Panc1 (cell line): ENCODE results near the gene PCGF3. TPM values are rescaled to one million over a fixed set of nuclear protein-coding genes. Genes with fewer than 3 reads are reported as not detected.
"Not testable (repeated sequence)": the region's sequence is repeated elsewhere in the genome, so short reads cannot be mapped to it uniquely, and the experiment has no call there.

Experiments used
- ATAC-seq: fragments of 200-7000 bp; cut with Tn5 transposase; 2 replicates; pipeline ENCODE4 v1.9.1; 2020; ENCODE audit warnings: mild to moderate bottlenecking, moderate library complexity
- BruUV-seq: library from RNA; stranded (reverse); fragments of 400-500 nt; replicated peaks from 2 replicates; lab custom pipeline; 2021; lab: Mats Ljungman, UMichigan
- CTCF ChIA-PET: fragments of 300-600 bp; sonication (Branson Sonifier 250); formaldehyde crosslinking; loops from one replicate; lab custom pipeline; 2022; ENCODE audit warnings: antibody characterized with exemption; lab: Charles Lee
- POLR2A ChIA-PET: fragments of 300-600 bp; sonication (Branson Sonifier 250); formaldehyde crosslinking; loops from one replicate; lab custom pipeline; 2022; ENCODE audit warnings: antibody characterized with exemption; lab: Charles Lee
- DNase-seq: peaks from one replicate; pipeline ENCODE4 v3.0.0-alpha.2; 2010; ENCODE audit warnings: low read depth, low spot score
- H3K27ac ChIP-seq: 2 replicates; pipeline ENCODE4 v1.5.1; 2011; ENCODE audit warnings: mild to moderate bottlenecking, low read length, inconsistent platforms
- H3K27me3 ChIP-seq: fragments of 200-500 bp; sonication (Bioruptor generic); 2 replicates; pipeline ENCODE4 v1.6.0; 2014; ENCODE audit warnings: low read length, inconsistent platforms; ENCODE audit not compliant: control insufficient read depth, insufficient read depth
- H3K36me3 ChIP-seq: fragments of 200-500 bp; sonication (Bioruptor generic); 2 replicates; pipeline ENCODE4 v1.5.1; 2014; ENCODE audit warnings: inconsistent platforms, mild to moderate bottlenecking, low read length, moderate library complexity; ENCODE audit not compliant: control insufficient read depth, insufficient read depth
- H3K4me1 ChIP-seq: 2 replicates; pipeline ENCODE4 v1.5.1; 2011; ENCODE audit warnings: inconsistent platforms, mild to moderate bottlenecking, low read length, moderate library complexity; ENCODE audit not compliant: control insufficient read depth, insufficient read depth
- H3K4me3 ChIP-seq, 2 experiments: 2 replicates each; pipeline ENCODE4 v1.5.1; 2011 to 2012; ENCODE audit warnings: low read depth in 2 of 2, low read length in 2 of 2, mild to moderate bottlenecking in 2 of 2, inconsistent platforms in 1 of 2, moderate library complexity in 1 of 2
- H3K9me3 ChIP-seq: fragments of 200-500 bp; sonication (Bioruptor generic); 2 replicates; pipeline ENCODE4 v1.5.1; 2014; ENCODE audit warnings: low read depth, mild to moderate bottlenecking, inconsistent platforms, low read length, moderate library complexity; ENCODE audit not compliant: control insufficient read depth, insufficient read depth
- POLR2AphosphoS5 ChIP-seq: IDR thresholded peaks from 2 replicates; pipeline ENCODE4 v1.6.1; 2012; ENCODE audit warnings: mild to moderate bottlenecking, low read depth, low read length, moderate library complexity
- SIN3A ChIP-seq: IDR thresholded peaks from 2 replicates; pipeline ENCODE4 v1.6.1; 2012; ENCODE audit warnings: low read depth, mild to moderate bottlenecking, low read length, moderate library complexity, borderline replicate concordance; ENCODE audit not compliant: insufficient read depth
- TCF7L2 ChIP-seq: IDR thresholded peaks from 2 replicates; pipeline ENCODE4 v1.6.1; 2011; ENCODE audit warnings: mild to moderate bottlenecking, low read depth, low read length, inconsistent platforms
- in situ Hi-C: cut with HindIII; loops from 2 replicates; pipeline ENCODE4 v1.10.0; 2016; ENCODE audit warnings: low sequenced_read_pairs, low pct_unique_long_range_greater_than_20kb
- intact Hi-C: fragments of 100-400 bp; cut with micrococcal nuclease; formaldehyde crosslinking; loops from one replicate; pipeline ENCODE4 v1.10.0; 2022; ENCODE audit not compliant: unreplicated experiment
- total RNA-seq: library from RNA; stranded (reverse); gene quantifications from one replicate; pipeline ENCODE4 v1.2.1, GENCODE V29; 2021; ENCODE audit not compliant: unreplicated experiment
- TF ChIP-seq, protein P1 (sequence below): fragments of 450-650 bp; IDR thresholded peaks from 2 replicates; pipeline ENCODE4 v1.5.1; 2017; ENCODE audit warnings: mild to moderate bottlenecking
- TF ChIP-seq, protein P2 (sequence below), 2 experiments: IDR thresholded peaks; 2 replicates each; pipeline ENCODE4 v1.6.1; 2011 to 2012; ENCODE audit warnings: low read depth in 2 of 2, control low read depth in 1 of 2, low read length in 1 of 2, mild to moderate bottlenecking in 1 of 2, moderate library complexity in 1 of 2; ENCODE audit not compliant: insufficient read depth in 1 of 2

The PCGF3 gene
- total RNA-seq, 1 experiment from 2014 or later: 44.6 TPM

DNA sequence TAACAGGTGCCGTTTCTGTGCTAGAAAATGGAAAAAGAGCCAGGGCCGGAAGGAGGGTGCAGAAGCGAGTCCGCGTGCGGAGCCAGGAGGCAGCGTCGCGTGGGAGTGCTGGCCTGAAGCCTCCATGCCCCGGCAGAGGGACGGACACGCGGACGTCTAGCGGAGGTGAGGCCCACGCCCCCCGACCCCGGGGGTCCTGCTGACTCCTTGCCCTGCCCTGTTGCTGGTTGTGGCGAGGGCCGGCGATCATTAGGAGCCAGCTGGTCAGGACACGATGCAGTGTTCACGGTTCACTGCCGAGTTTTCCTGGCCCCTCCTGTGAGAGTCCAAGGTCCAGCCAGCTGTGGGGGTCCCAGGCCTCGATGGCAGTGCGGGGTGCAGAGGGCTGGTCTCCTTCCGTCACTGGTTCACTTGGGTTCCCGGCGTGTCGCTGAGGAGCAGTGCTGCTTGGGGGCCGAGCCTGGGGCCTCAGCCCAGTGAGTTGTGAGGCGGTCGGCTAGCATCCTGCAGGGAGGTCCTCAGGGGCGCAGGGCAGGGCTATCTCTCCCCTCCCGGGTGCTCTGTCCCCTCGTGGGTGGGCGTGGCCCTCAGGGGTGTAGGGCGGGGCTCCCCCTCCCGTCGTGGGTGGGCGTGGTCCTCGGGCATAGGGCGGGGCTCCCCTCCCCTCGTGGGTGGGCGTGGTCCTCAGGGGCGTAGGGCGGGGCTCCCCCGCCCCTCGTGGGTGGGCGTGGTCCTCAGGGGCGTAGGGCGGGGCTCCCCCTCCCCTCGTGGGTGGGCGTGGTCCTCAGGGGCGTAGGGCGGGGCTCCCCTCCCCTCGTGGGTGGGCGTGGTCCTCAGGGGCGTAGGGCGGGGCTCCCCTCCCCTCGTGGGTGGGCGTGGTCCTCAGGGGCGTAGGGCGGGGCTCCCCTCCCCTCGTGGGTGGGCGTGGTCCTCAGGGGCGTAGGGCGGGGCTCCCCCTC lies 25.6 kb downstream of the PCGF3 start:
- H3K4me1 ChIP-seq, ATAC-seq, intact Hi-C loops, DNase-seq, H3K9me3 ChIP-seq, H3K27me3 ChIP-seq, CTCF ChIA-PET, H3K27ac ChIP-seq, POLR2A ChIA-PET, H3K36me3 ChIP-seq, BruUV-seq, H3K4me3 ChIP-seq, in situ Hi-C loops: not testable (repeated sequence)

DNA sequence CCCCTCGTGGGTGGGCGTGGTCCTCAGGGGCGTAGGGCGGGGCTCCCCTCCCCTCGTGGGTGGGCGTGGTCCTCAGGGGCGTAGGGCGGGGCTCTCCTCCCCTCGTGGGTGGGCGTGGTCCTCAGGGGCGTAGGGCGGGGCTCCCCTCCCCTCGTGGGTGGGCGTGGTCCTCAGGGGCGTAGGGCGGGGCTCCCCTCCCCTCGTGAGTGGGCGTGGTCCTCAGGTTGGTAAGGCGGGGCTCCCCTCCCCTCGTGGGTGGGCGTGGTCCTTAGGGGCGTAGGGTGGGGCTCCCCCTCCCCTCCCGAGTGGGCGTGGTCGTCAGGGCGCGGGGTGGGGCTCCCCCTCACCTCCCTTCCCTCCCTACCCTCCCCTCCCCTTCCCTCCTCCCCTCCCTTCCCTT lies 26.3 kb downstream of the PCGF3 start:
- ATAC-seq, H3K27ac ChIP-seq, POLR2A ChIA-PET, in situ Hi-C loops, H3K4me1 ChIP-seq, H3K9me3 ChIP-seq, BruUV-seq, H3K36me3 ChIP-seq, H3K4me3 ChIP-seq, DNase-seq, intact Hi-C loops, H3K27me3 ChIP-seq, CTCF ChIA-PET: not testable (repeated sequence)

DNA sequence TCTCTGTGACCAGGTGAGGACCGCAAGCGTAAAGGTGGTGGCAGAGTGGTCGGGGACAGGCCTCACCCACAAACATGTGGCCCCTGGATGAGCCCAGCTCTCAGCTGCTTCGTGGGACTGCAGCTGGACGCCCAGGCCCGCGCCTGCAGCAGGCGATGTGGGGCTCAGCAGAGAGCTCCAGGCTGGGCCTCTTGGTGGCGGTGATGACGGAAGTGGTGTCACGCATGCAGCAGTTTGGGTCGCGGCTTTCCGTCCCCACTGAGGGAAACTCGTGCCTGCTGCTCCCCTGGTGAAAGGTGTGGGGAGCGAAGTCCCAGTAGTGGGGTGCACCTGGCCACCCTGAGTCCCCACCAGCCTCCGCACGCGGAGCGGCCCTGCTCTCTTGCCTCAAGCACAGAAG lies 26.9 kb downstream of the PCGF3 start:
- BruUV-seq: no TSS peak
- in situ Hi-C loops: no loop called here
- H3K4me1 ChIP-seq: no peaks in the 10 kb centered on the region
- ChIA-PET POLR2A (no interaction called here), CTCF (no interaction called here)
- no peak for DNase-seq
- H3K4me3 ChIP-seq: no peak overlapping the region
- H3K27ac ChIP-seq: no peak overlapping the region
- H3K36me3 ChIP-seq: peaks cover 2% of the 10 kb centered on the region; the same call in 1 of the 2 replicates
- no peak for ATAC-seq
- H3K27me3 ChIP-seq: no peaks in the 10 kb centered on the region
- H3K9me3 ChIP-seq: no peaks in the 10 kb centered on the region
- intact Hi-C loops: no loop called here
- TF ChIP-seq SIN3A: no peak
- TF ChIP-seq POLR2AphosphoS5: no peak
- TF ChIP-seq, protein P1, sequence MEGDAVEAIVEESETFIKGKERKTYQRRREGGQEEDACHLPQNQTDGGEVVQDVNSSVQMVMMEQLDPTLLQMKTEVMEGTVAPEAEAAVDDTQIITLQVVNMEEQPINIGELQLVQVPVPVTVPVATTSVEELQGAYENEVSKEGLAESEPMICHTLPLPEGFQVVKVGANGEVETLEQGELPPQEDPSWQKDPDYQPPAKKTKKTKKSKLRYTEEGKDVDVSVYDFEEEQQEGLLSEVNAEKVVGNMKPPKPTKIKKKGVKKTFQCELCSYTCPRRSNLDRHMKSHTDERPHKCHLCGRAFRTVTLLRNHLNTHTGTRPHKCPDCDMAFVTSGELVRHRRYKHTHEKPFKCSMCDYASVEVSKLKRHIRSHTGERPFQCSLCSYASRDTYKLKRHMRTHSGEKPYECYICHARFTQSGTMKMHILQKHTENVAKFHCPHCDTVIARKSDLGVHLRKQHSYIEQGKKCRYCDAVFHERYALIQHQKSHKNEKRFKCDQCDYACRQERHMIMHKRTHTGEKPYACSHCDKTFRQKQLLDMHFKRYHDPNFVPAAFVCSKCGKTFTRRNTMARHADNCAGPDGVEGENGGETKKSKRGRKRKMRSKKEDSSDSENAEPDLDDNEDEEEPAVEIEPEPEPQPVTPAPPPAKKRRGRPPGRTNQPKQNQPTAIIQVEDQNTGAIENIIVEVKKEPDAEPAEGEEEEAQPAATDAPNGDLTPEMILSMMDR: no peak
- TF ChIP-seq TCF7L2: no peak
- TF ChIP-seq, protein P2, sequence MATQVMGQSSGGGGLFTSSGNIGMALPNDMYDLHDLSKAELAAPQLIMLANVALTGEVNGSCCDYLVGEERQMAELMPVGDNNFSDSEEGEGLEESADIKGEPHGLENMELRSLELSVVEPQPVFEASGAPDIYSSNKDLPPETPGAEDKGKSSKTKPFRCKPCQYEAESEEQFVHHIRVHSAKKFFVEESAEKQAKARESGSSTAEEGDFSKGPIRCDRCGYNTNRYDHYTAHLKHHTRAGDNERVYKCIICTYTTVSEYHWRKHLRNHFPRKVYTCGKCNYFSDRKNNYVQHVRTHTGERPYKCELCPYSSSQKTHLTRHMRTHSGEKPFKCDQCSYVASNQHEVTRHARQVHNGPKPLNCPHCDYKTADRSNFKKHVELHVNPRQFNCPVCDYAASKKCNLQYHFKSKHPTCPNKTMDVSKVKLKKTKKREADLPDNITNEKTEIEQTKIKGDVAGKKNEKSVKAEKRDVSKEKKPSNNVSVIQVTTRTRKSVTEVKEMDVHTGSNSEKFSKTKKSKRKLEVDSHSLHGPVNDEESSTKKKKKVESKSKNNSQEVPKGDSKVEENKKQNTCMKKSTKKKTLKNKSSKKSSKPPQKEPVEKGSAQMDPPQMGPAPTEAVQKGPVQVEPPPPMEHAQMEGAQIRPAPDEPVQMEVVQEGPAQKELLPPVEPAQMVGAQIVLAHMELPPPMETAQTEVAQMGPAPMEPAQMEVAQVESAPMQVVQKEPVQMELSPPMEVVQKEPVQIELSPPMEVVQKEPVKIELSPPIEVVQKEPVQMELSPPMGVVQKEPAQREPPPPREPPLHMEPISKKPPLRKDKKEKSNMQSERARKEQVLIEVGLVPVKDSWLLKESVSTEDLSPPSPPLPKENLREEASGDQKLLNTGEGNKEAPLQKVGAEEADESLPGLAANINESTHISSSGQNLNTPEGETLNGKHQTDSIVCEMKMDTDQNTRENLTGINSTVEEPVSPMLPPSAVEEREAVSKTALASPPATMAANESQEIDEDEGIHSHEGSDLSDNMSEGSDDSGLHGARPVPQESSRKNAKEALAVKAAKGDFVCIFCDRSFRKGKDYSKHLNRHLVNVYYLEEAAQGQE (IDR thresholded peaks at IDR 0.05; ENCODE audit: insufficient read depth in 1 of 2, low read depth in 2 of 2, low read length in 1 of 2): no peak
